Adrenal gland (tissue), 5 donors: Measurements from ENCODE around the gene ANKRD44.

ENCODE experiments used
- CTCF ChIP-seq, 6 experiments: fragments of 450-650 bp in 4 of 6; fragments of 200-600 bp in 2 of 6; sonication (generic) in 1 of 6; IDR thresholded peaks; 1 replicate in 5 of 6; 2 replicates in 1 of 6; pipeline versions ENCODE4 v1.5.1 to v1.8.0; 2016 to 2021; ENCODE audit warnings: antibody characterized with exemption in 6 of 6, mild to moderate bottlenecking in 2 of 6, moderate library complexity in 1 of 6
- POLR2A ChIP-seq, 2 donors: fragments of 450-650 bp; IDR thresholded peaks; one replicate each; pipeline ENCODE4 v1.6.1; 2017; ENCODE audit warnings: antibody characterized with exemption in 2 of 2, mild to moderate bottlenecking in 2 of 2, moderate library complexity in 1 of 2
- donor health status: DM: no; HTN: no; CAD: no.

- no peak for TF ChIP-seq POLR2A (IDR thresholded peaks at IDR 0.05)
- TF ChIP-seq CTCF (IDR thresholded peaks at IDR 0.05) = no peak
Observed at GRCh38 chr2:197238043-197238365, 72.6 kb downstream of the ANKRD44 start.
